Measurements from ENCODE around the gene ADGRB2.

ADGRB2 gene

DNA sequence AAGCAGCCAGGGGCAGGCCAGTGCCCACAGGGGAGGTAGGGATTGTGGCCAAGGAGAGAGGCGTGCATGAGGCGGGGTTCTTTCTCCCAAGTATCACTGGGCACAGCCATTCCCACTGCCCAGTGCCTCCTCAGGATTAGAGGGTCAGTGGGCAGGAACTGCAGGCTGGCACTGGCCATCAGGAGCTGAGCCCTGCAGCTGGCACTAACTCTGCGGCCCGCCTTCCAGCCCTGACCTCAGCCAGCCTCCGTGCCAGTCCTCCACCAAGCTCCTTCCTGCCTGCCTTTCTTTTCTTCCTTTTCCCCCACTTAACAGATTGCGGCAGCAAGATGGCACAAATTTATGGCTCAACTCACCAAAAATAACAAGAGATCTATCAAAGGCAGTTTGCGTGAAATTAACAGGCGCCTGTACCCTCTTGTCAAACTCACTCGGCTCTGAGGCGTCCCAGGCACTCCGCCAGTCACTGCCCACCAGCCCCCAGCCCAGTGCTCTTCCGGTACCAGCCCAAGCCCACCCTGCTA is 11.1 kb downstream of the ADGRB2 start:
- peaks cover 0 to 34% (median 24%) of the 10 kb centered on the region in 4 donors for H3K4me1 ChIP-seq
- peak in 1 of 2 donors; percentile 73 for DNase-seq
- TF ChIP-seq, protein P1, sequence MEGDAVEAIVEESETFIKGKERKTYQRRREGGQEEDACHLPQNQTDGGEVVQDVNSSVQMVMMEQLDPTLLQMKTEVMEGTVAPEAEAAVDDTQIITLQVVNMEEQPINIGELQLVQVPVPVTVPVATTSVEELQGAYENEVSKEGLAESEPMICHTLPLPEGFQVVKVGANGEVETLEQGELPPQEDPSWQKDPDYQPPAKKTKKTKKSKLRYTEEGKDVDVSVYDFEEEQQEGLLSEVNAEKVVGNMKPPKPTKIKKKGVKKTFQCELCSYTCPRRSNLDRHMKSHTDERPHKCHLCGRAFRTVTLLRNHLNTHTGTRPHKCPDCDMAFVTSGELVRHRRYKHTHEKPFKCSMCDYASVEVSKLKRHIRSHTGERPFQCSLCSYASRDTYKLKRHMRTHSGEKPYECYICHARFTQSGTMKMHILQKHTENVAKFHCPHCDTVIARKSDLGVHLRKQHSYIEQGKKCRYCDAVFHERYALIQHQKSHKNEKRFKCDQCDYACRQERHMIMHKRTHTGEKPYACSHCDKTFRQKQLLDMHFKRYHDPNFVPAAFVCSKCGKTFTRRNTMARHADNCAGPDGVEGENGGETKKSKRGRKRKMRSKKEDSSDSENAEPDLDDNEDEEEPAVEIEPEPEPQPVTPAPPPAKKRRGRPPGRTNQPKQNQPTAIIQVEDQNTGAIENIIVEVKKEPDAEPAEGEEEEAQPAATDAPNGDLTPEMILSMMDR (IDR thresholded peaks at IDR 0.05), result no peak
- H3K4me3 ChIP-seq, result no peak overlapping the region
- no peaks in the 10 kb centered on the region for H3K27me3 ChIP-seq
- no peaks in the 10 kb centered on the region for H3K36me3 ChIP-seq
- H3K9me3 ChIP-seq, result no peaks in the 10 kb centered on the region
- intact Hi-C loops (cut with DNase I; ENCODE audit: low total_unique reads), result no loop called here
- peak overlapping the region; percentile 38 to 42 for H3K27ac ChIP-seq

DNA sequence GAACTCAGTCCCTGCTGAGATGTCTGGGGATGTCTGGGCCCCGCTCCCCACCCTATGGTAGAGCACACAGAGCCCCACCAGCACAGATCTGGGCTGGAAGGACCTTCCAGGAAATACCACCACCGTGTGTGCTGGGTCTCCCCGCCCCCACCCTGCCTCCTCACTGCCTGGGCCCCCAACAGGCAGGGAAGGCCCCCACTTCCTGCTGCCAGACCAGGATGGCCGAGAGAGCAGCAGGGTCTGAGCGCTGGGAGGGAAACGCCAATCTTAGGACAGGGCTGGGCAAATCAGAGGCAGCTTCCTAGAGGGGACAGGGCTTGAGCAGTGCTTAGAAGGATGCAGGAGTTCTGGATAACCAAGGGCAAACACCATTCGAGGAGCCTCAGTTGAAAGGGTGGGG is 11.9 kb downstream of the ADGRB2 start:
- no peaks in the 10 kb centered on the region for H3K9me3 ChIP-seq
- H3K36me3 ChIP-seq, result no peaks in the 10 kb centered on the region
- intact Hi-C loops (cut with DNase I; ENCODE audit: low total_unique reads), result no loop called here
- H3K27ac ChIP-seq, result no peak overlapping the region
- H3K27me3 ChIP-seq, result no peaks in the 10 kb centered on the region
- H3K4me1 ChIP-seq, result peaks cover 0 to 34% (median 24%) of the 10 kb centered on the region in 4 donors
- H3K4me3 ChIP-seq, result no peak overlapping the region
- TF ChIP-seq, protein P1 (IDR thresholded peaks at IDR 0.05), result no peak
- no peak for DNase-seq

DNA sequence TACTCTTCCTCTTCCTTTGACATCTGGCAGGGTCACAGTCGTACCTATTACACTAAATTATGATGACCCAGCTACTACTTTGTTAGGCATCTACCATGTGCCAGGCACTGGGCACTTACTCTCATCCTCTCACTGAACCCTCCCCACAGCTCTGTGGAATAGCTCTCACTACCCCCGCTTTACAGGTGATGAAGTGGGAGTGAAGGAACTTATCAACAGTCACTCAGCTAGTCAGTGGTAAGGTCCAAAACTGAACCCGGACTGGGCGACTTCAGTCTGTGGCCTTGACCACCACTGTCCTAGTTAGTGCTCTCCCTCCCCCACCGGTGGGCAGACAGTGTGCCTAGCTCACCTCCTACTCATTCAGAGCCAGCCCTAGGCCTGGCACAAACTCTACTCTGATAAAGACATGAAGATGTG is 12.3 kb downstream of the ADGRB2 start:
- TF ChIP-seq, protein P1 (IDR thresholded peaks at IDR 0.05), result no peak
- Histone ChIP-seq H3K4me1 (peaks cover 0 to 34% (median 24%) of the 10 kb centered on the region in 4 donors), H3K27ac (no peak overlapping the region), H3K9me3 (no peaks in the 10 kb centered on the region), H3K27me3 (no peaks in the 10 kb centered on the region), H3K4me3 (no peak overlapping the region), H3K36me3 (no peaks in the 10 kb centered on the region)
- DNase-seq, result no peak
- intact Hi-C loops (cut with DNase I; ENCODE audit: low total_unique reads), result no loop called here

DNA sequence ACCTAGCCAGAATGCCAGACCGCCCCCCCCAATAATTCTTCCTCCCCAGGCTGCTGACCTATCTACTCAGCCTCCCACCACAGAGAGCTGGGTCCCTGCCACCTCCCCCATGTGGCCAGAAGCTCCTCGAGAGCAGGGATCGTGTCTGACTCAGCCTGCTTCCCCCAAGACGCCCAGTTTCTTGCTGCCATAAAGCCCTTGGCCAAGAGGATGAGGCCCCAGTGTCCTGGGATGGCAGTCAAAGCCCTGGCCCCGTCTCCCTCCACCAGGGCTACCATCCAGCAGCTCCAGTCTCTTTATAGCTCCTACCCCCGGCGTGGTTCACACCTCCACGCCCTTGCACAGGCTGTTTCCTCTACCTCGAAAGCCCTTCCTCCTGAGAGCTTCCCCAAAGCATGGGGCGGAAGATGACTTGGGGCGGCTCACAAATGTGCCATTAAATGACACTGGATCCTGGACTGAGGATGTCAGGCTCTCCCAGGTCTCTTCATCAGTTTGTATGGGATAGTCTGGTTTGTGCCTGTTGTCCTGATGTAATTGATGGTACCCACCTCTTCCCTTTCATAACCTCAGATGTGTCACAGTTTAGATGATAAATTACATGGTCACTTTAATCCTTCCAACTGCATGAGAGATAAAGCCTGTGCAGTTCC is 13.2 kb downstream of the ADGRB2 start:
- Histone ChIP-seq H3K27ac (no peak overlapping the region), H3K4me3 (no peak overlapping the region), H3K27me3 (no peaks in the 10 kb centered on the region), H3K9me3 (no peaks in the 10 kb centered on the region), H3K4me1 (peaks cover 0 to 40% (median 28%) of the 10 kb centered on the region in 4 donors), H3K36me3 (no peaks in the 10 kb centered on the region)
- DNase-seq, result no peak
- TF ChIP-seq, protein P1 (IDR thresholded peaks at IDR 0.05), result no peak
- intact Hi-C loops (cut with DNase I; ENCODE audit: low total_unique reads), result no loop called here

DNA sequence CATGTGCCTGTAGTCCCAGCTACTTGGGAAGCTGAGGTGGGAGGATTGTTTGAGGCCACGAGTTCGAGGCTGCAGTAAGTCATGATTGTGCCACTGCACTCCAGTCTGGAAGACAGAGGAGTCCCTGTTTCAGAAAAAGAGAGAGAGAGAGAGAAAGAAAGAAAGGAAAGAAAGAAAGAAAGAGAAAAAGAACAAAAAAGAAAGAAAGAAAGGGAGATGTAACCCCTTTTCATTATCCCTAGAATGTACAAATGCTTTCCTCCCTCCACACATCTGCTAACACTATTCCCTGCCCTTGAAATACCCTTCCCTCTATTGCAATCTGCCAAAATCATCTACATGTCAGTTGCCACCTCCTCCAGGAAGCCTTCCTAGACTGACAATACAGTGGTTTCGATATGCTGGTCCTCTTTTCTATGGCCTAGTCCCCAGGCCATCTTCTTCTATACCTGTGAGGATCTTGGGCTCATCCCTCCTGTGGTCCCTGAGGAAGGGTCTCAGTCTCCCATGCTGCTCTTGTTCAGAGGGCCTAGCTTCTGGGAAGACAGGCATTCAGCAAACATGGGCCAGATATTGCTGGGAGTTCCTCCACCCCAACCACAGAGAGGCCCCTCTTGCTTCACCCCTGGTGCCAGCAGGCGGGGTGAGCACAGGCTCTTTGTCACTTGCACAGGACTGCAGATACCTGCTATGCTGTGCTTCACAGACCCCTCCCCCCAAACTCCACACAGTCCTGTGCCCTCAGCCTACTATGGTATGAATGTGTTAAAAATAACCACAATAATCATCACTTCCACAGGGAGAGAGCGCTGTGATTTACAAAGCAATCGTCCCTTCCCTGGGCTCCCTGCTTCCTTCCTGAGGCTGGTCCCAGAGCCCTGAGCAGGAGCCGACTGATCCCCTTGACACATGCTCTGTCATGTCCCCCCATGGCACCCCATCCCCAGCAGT is 14.1 kb downstream of the ADGRB2 start:
- TF ChIP-seq, protein P1 (IDR thresholded peaks at IDR 0.05), result no peak
- H3K27me3 ChIP-seq, result no peaks in the 10 kb centered on the region
- intact Hi-C loops (cut with DNase I; ENCODE audit: low total_unique reads), result no loop called here
- peaks cover 0 to 32% (median 25%) of the 10 kb centered on the region in 4 donors for H3K4me1 ChIP-seq
- H3K27ac ChIP-seq, result no peak overlapping the region
- H3K4me3 ChIP-seq, result no peak overlapping the region
- no peaks in the 10 kb centered on the region for H3K36me3 ChIP-seq
- DNase-seq, result no peak
- H3K9me3 ChIP-seq, result no peaks in the 10 kb centered on the region

Measured in tibial artery (tissue), 4 donors.